SK-N-SH treated with all-trans-retinoic acid at 6 μM for 48 hours (cell line): ENCODE data around the gene KRTAP5-3.

ENCODE experiments used
- ATAC-seq: fragments of 200-7000 bp; cut with Tn5 transposase; 3 replicates; pipeline ENCODE4 v1.9.1; 2020; ENCODE audit warnings: mild to moderate bottlenecking, moderate library complexity
- ARNTL ChIP-seq: fragments of 450-650 bp; formaldehyde crosslinking; IDR thresholded peaks from 2 replicates; pipeline ENCODE4 v1.5.0; 2020; ENCODE audit warnings: low read depth, mild to moderate bottlenecking, moderate library complexity, borderline replicate concordance
- BACH2 ChIP-seq: fragments of 250-450 bp; sonication (Bioruptor Pico); IDR thresholded peaks from 2 replicates; pipeline ENCODE4 v1.9.0; 2021; ENCODE audit warnings: mild to moderate bottlenecking, borderline replicate concordance
- CREB5 ChIP-seq: fragments of 250-450 bp; sonication (Bioruptor Pico); IDR thresholded peaks from 2 replicates; pipeline ENCODE4 v1.5.1; 2020; ENCODE audit warnings: low read depth, mild to moderate bottlenecking, moderate library complexity
- CSDC2 ChIP-seq: fragments of 250-450 bp; sonication (Bioruptor Pico); IDR thresholded peaks from 2 replicates; pipeline ENCODE4 v1.5.0; 2020; ENCODE audit warnings: mild to moderate bottlenecking, moderate library complexity
- ESRRG ChIP-seq: fragments of 250-450 bp; sonication (Bioruptor Pico); IDR thresholded peaks from 2 replicates; pipeline ENCODE4 v1.6.1; 2021; ENCODE audit warnings: mild to moderate bottlenecking
- ISL1 ChIP-seq: fragments of 250-450 bp; sonication (Bioruptor Pico); IDR thresholded peaks from 2 replicates; pipeline ENCODE4 v2.1.2; 2022; ENCODE audit warnings: mild to moderate bottlenecking, moderate library complexity
- OSR1 ChIP-seq: fragments of 250-450 bp; sonication (Bioruptor Pico); IDR thresholded peaks from 2 replicates; pipeline ENCODE4 v1.8.0; 2022; ENCODE audit warnings: moderate library complexity, mild to moderate bottlenecking, inconsistent platforms
- PATZ1 ChIP-seq: fragments of 250-450 bp; sonication (Bioruptor Pico); IDR thresholded peaks from 2 replicates; pipeline ENCODE4 v1.8.0; 2020; ENCODE audit warnings: mild to moderate bottlenecking, moderate library complexity, borderline replicate concordance
- RARB ChIP-seq: fragments of 250-450 bp; sonication (Bioruptor Pico); IDR thresholded peaks from 2 replicates; pipeline ENCODE4 v1.8.0; 2021; ENCODE audit warnings: mild to moderate bottlenecking, moderate library complexity
- SNAI2 ChIP-seq: fragments of 250-450 bp; sonication (Bioruptor Pico); IDR thresholded peaks from 2 replicates; pipeline ENCODE4 v1.5.0; 2020; ENCODE audit warnings: mild to moderate bottlenecking, moderate library complexity
- TCF4 ChIP-seq: fragments of 250-450 bp; sonication (Bioruptor Pico); IDR thresholded peaks from 2 replicates; pipeline ENCODE4 v1.8.0; 2021; ENCODE audit warnings: mild to moderate bottlenecking, moderate library complexity, borderline replicate concordance
- TOX ChIP-seq: fragments of 250-450 bp; sonication (Bioruptor Pico); IDR thresholded peaks from 2 replicates; pipeline ENCODE4 v1.8.0; 2021; ENCODE audit warnings: mild to moderate bottlenecking, moderate library complexity, borderline replicate concordance
- TSHZ2 ChIP-seq: fragments of 250-450 bp; sonication (Bioruptor Pico); IDR thresholded peaks from 2 replicates; pipeline ENCODE4 v1.5.0; 2020; ENCODE audit warnings: mild to moderate bottlenecking, moderate library complexity
- ZC3H10 ChIP-seq: fragments of 250-450 bp; sonication (Bioruptor Pico); IDR thresholded peaks from 2 replicates; pipeline ENCODE4 v1.5.1; 2021; ENCODE audit warnings: mild to moderate bottlenecking, moderate library complexity
- ZFP30 ChIP-seq: fragments of 450-650 bp; formaldehyde crosslinking; IDR thresholded peaks from 2 replicates; pipeline ENCODE4 v1.5.0; 2022; ENCODE audit warnings: mild to moderate bottlenecking, moderate library complexity
- ZNF565 ChIP-seq: fragments of 450-650 bp; formaldehyde crosslinking; conservative IDR thresholded peaks from 2 replicates; pipeline ENCODE4 v1.5.0; 2020; ENCODE audit warnings: low read depth, mild to moderate bottlenecking, moderate library complexity
- ZNF70 ChIP-seq: fragments of 450-650 bp; formaldehyde crosslinking; IDR thresholded peaks from 2 replicates; pipeline ENCODE4 v1.5.0; 2020; ENCODE audit warnings: mild to moderate bottlenecking, moderate library complexity

Gene KRTAP5-3

GRCh38 chr11:1632053-1632714 is 23.9 kb upstream of the KRTAP5-3 start:
- ATAC-seq, result no peak
- TF ChIP-seq BACH2 (CRISPR knock-in tag), result no peak
- no peak for TF ChIP-seq ESRRG
- no peak for TF ChIP-seq OSR1
- TF ChIP-seq TSHZ2, result no peak
- no peak for TF ChIP-seq ARNTL (CRISPR knock-in tag)
- TF ChIP-seq PATZ1, result no peak
- TF ChIP-seq ZC3H10 (CRISPR knock-in tag), result no peak
- TF ChIP-seq ZFP30, result no peak

GRCh38 chr11:1631066-1631568 is 22.9 kb upstream of the KRTAP5-3 start:
- no peak for TF ChIP-seq CSDC2 (CRISPR knock-in tag)
- no peak for TF ChIP-seq TCF4 (CRISPR knock-in tag)
- TF ChIP-seq CREB5, result no peak
- TF ChIP-seq OSR1, result no peak
- TF ChIP-seq, all 23 proteins: peak for 0
- ATAC-seq, result no peak

- no peak for TF ChIP-seq TOX (CRISPR knock-in tag)
- TF ChIP-seq ZC3H10 (CRISPR knock-in tag), result no peak
- no peak for TF ChIP-seq ZNF565 (CRISPR knock-in tag)
- no peak for TF ChIP-seq RARB
- TF ChIP-seq BACH2 (CRISPR knock-in tag), result no peak
- TF ChIP-seq SNAI2 (CRISPR knock-in tag), result no peak
- no peak for TF ChIP-seq TSHZ2
- TF ChIP-seq ISL1 (CRISPR knock-in tag), result no peak
- no peak for TF ChIP-seq ZFP30
- TF ChIP-seq TCF4 (CRISPR knock-in tag), result no peak
- ATAC-seq, result no peak
Observed at GRCh38 chr11:1630271-1630670, 22.0 kb upstream of the KRTAP5-3 start.

- ATAC-seq, result no peak
- TF ChIP-seq ZNF70 (CRISPR knock-in tag), result no peak
Observed at GRCh38 chr11:1629326-1630185, 21.3 kb upstream of the KRTAP5-3 start, which contains the start of gene KRTAP5-5. Gene KRTAP5-5 (plus strand): TSS chr11:1629775. CDS start chr11:1629841, 66 bp downstream.
